SW480 (cell line): ENCODE results near the gene STAP2.
"Not testable (repeated sequence)": the region's sequence is repeated elsewhere in the genome, so short reads cannot be mapped to it uniquely, and the experiment has no call there.

ENCODE experiments used
- DNase-seq: peaks from one replicate; pipeline ENCODE4 v3.0.0-alpha.2; 2016; ENCODE audit warnings: low spot score

STAP2 gene

DNA sequence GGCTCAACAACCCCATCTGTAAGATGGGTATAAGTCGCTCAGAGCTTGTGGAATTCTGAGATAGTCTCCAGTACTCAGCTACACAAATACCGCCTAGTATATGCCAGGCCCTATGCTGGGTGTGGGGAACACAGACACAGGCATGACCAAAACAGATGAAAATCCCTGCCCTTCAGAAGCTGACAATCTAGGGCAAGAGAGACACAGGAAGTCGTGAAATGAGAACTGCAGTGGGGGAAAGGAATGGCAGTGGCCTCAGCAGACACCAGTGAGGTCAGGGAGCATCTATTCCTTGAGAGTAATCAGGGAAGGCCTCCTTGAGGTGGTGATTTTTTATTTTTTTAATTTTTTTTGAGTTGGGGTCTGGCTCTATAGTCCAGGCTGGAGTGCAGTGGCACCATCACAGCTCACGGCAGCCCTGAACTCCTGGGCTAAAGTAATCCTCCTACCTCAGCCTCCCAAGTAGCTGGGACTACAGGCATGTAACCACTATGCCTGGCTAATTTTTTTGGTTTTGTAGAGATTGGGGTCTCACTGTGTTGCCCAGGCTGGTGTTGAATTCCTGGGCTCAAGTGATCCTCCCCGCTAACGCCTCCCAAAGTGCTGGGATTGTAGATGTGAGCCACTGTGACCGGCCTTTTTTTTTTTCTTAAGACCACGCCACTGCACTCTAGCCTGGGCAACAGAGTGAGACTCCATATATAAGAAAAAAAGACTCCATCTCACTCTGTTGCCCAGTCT, 39.6 kb downstream of the STAP2 start:
- no peak for DNase-seq

DNA sequence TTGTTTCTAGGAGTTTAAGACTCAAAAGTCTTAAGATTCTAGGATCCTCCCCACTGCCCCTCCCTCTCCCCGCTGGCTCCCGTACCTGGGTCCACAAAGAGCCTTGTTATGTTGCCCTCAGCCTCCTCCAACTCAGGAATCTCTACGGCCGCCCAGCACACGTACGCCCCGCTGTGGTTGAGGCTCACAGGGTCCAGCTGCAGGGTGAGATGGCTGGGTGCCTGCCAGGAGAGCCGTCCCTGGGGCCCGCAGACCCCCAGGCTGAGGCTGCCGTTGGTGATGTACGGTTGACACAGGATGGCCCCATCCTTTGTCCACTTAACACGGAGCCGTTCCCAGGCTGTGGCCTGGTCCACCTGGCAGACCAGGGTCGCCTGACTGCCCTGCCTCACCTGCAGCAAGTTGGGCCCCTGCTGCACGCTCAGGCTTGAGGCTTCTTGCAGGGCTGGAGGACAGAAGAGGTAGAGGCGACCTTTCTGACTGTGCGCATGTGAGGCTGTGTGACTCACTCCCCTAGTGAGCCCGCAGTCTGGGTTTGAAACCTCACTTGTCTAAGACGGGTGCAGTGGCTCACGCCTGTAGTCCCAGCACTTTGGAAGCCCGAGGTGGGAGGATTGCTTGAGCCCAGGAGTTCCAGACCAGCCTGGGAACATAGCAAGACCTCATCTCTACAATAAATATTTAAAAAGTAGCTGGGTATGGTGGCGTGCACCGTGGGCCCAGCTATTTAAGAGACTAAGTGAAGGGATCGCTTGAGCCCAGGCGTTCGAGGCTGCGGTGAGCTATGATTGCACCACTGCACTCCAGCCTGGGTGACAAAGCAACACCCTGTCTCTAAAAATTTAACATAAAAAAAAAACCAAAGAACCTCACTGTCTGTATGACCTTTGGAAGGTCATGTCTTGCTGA, 40.5 kb downstream of the STAP2 start:
- DNase-seq: no peak

DNA sequence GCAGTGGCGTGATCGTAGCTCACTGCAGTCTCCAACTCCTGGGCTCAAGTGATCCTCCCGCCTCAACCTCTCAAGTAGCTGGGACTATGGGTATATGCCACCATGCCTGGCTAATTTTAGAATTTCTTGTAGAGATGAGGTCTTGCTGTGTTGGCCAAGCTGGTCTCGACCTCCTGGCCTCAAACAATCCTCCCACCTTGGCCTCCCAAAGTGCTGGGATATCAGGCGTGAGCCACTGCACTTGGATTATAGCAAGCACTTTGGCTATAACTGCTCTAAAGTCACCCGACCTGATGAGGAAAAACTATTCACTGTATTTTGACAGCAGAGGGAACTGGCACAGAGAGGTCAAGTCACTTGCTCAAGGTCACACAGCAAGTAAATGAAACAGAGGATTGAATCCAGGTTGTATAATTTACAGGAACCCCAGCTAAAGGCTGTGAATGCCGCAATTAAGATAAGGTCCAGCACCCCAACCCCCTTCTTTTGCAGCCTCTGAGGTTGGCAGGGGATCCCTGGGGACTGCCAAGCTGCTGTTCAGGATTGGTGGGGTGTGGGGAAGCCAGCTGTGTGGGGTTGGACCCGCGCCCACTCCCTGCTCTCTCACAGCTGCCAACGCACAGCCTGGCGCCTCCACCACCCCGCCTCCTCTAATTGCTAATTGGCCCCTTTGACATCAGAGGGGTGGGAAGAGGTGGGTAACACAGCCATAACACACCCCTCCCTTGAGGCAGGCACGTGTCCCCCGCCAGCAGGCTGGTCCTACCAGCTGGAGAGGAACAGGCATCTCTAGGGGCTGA, 42.5 kb downstream of the STAP2 start:
- DNase-seq: no peak

DNA sequence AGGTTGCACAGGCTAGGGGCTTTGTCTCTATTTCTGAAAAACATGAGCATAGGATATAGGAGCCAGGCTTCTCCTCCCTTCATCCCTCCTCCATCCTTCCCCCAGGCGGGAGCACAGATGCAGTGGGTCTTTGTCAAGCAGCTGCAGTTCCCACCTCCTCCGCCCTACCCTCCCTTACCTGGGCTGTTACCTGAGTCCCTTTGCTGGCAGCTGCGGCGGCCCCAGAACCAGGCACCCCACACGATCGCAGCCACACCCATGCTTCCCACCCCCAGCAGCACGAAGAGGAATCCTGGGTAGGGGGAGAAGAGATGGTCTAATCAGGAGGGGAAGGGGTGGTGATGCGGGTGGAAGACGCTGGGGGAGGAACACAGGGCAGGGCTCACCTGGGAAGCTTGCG, 44.2 kb downstream of the STAP2 start:
- DNase-seq: no peak

DNA sequence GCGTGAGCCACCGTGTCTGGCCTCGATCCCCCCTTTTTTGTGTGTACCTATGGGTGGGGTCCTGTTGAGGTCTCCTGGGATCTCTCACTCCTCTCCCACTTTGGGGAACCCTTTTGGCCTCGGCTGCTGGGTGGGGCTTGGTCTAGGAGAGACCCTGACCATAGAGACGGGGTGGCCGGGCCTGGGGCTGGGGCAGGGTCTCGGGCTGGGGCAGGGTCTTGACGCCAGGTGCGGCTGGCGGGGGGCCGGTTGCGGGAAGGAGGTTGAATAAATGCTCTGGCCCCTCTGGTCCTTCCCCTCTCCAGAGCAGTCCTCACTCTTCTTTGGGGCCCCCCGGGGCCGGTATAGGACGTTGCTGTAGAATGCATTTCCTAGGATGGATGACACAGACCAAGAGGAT, 46.1 kb downstream of the STAP2 start:
- DNase-seq: no peak

DNA sequence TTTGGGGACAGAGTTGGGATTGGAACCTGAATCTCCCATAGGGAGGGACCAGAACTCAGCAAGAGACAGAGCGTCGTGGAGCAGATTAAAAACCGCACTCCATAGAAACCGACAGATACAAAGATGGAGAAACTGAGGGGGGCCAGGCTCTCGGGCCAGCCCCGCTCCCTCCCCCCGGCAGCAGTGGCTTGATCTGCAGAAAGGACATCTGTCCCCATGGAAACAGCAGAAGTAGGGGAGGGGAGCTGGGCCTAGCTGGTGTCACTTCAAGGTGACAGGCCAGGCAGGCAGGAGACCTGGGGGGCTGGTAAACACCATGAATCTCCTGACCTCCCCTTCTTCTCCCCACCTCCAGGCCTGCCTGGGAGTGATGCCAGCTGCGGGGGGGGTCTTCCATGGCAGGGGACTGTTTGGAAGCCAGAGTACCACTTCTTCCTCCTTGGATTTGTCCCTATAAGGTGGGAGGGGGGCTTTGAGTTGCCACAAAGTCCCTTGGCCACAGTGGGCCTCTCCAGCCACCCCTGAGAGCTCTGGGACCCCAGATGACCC, 47.4 kb downstream of the STAP2 start:
- DNase-seq: no peak

DNA sequence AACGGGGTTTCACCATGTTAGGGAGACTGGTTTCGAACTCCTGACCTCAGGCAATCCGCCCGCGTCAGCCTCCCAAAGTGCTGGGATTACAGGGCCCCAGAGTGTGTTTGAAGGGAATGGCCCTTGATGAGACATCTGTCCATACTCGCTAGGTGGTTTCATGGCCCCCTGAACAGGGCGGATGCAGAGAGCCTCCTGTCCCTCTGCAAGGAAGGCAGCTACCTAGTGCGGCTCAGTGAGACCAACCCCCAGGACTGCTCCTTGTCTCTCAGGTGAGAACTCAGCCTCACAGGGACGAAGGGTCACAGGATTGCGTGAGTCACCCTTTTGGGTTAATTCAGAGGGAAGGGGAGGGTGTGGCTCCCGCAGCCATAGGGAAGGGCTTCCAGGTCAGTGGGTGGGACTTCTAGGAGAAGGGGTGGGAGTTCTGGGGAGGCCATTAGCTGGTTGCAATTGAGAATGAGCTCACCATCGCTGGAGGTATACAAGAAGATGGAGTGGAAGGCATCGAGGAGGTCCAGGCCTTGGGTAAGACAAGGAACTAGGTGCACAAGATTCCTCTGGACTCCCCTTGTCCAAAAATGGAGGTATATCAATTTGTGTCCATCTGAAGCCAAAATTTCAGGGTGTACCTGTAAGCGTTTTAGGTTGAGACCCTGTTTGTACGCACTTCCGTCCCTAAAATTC, 50.4 kb downstream of the STAP2 start:
- DNase-seq: peak; percentile 69

DNA sequence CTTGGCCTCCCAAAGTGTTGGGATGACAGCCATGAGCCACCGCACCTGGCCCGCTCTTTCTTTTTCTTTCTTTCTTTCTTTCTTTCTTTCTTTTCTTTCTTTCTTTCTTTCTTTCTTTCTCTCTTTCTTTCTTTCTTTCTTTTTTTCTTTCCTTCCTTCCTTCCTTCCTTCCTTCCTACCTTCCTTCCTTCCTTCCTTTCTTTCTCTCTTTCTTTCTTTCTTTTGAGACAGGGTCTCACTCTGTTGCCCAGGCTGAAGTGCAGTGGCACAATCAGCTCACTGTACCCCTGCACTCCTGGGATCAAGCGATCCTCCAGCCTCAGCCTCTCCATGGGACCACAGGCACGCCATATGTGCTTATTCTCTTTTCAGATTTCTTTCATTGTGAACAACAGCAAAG, 52.5 kb downstream of the STAP2 start:
- DNase-seq: not testable (repeated sequence)

DNA sequence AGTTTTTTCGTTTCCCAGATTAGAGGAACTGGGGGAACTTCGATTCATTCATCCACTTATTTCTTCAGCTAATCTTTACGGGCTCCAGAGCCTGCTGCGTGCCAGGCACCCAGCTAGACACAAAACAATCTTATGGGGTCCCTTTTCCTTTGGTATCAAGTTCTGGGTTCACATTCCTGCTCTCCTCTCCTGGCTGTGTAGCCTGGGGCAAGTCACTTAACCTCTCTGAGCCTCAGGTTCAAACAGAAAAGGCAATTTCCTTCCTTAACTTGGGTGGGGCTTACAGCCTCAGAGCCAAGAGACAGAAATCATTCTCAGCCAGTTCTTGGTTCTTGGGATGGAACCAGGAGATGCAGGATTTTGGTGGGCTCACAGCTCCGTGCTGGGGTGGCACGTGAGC, 53.7 kb downstream of the STAP2 start:
- DNase-seq: no peak

DNA sequence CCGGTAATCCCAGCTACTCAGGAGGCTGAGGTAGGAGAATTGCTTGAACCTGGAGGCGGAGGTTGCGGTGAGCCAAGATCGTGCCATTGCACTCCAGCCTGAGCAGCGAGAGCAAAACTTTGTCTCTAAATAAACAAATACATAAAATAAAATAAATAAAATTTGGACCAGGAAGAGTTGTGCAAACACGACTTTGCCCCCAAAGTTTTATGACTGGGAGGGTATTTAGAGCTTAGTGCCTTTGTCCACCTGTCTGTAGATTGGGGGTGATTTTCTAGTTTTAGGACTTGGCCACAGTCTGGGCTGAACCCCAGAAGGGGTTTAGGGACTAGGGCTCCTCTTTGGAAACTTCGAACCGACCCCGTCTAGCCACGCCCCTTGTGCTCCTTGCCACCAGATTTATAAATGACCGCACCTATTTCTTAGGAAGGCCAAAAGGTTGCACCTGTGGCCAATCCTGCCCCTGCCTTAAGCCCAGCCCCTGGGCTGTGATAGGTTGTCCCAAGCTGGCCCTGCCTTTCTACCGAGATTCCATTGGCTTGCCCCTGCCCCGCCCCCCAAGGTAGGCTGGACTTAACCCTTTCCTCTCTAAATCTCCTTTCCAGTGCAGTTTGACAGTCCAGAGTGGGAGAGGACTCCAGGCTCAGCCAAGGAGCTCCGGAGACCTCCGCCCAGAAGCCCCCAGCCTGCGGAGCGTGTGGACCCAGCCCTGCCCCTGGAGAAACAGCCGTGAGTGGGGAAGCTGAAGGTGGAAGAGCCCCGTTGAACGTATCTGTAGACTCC, 54.3 kb downstream of the STAP2 start:
- peak; percentile 83 for DNase-seq

DNA sequence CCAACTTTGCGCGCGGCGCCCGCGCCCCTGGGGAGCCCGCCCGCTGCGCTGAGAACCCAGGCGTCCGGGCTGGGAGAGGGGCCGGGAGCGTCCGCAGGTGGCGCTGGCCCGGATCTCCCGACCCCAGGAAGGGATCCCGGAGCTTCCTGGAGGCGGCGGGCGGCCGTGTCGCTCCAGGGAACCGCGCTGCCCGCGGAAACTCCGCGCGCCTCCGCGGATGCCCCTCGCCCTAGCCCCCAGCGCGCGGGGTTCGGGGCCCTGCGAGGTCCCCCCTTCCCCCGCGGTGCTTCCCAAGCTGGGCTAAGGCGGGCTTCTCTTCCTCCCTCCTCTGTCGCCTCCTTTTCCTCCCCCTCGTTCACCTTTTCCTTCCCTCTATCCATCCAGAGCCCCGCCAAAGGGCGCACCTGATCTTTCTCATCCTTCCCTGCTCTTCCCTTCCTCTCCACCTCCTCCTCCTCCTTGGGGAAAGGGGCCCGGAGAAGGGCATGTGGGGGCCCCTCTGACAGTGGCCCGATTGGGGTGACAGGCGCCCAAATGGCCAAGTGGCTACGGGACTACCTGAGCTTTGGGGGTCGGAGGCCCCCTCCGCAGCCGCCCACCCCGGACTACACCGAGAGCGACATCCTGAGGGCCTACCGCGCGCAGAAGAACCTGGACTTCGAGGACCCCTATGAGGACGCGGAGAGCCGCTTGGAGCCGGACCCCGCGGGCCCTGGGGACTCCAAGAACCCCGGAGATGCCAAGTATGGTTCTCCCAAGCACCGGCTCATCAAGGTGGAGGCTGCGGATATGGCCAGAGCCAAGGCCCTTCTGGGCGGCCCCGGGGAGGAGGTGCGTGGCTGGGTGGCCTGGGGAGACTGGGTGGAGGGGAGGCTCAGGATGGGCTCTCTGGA, 58.9 kb downstream of the STAP2 start:
- DNase-seq: no peak

DNA sequence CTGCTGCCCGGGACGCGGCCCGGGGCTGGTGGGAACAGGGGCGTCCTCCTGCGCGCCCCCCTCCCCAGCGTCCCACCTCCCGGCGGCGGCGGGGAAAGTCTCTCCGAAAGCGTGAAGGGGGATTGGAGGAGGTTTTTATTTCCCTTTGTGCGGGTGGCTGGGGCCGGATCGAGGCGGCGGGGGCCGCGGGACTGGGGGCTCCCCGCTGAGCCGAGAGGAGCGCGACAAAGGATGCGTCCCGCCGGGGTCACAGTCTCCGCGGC, 59.4 kb downstream of the STAP2 start:
- DNase-seq: no peak

DNA sequence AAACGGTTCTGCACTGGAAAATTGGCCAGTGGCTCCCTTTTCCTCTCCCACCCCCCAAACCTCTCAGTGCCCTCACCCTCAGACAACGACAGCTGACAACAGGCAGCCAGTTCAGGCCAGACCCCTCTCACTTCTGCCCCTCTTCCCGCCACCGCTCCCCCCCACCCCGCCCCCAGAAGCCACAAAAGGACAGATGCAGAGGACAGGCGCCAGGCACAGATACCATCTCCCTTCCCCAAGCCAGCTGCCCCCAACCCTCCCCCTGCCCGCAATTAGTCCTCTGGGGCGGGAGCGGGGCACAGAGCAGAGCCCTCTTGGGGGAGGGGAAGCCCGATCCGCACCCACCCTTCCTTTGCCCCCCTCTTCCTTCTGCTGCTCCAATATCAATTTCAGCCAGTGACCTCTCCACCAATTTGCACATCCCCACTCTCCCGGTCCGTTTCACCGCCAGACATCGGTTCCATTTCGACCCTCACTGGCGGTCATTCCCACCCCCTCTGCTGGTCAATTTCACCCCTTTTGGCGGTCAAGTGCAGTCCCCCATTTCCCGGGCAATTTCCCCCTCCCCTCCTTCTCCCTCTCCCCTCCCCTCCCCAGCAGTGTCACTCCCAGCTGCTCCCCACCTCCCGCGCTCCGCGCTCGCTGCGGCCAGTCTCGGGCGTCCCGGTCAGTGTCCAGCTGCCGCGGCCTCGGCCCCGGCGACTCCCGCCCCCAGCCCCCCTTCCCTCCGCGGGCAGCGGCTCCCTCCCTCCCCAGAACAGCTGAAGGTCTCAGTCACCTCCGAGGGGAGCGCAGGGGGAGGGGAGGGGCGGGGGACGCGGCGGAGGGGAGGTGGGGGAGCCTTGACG, 60.0 kb downstream of the STAP2 start, which contains the start of gene SHD:
SHD (plus strand) TSS at position 848 of the 848 bp plus-strand sequence. CDS start 798 bp downstream, outside the sequence.
- no peak for DNase-seq

DNA sequence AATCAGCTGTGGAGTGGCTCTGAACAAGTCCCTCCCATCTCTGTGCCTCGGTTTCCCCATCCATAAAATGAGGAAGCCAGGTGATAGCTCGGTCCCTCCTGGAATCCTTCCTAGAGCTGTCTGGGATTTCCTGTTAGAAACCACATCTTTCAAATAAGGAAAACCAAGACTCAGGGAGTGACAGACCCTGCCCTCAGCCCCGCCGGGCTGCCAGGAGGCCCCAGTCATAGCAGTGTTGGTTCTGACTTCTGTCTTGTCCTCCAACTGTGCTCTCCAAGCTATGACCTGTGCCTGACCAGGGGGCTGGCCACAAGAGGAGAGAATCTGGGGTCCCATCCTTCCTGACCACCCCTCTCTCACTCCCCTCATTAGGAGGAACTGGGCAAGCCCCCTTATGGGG, 60.6 kb downstream of the STAP2 start:
- DNase-seq: no peak

DNA sequence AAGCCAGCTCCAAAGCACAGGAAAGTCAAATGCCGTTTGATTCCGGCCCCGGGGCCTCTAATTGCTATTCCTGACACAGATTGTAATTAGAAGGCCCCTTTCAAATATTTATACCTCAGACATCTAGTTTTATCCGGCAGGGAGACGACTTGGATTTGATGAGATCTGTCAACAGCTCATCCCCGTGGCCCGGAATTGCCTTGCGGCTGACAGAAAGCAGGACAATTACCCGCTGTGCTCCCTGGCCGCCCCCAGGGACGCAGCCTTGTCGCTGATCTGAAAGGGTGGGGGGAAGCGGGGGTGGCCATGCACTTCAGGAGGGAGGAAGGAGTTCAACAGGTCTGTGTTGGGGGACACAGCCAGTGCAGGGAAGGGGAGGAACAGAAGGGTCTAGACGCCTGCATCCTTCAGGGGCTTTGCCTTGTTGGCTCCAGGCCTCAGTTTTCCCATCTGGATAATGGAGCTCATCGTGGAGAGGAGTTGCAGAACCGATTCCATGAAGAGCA, 61.4 kb downstream of the STAP2 start:
- no peak for DNase-seq

DNA sequence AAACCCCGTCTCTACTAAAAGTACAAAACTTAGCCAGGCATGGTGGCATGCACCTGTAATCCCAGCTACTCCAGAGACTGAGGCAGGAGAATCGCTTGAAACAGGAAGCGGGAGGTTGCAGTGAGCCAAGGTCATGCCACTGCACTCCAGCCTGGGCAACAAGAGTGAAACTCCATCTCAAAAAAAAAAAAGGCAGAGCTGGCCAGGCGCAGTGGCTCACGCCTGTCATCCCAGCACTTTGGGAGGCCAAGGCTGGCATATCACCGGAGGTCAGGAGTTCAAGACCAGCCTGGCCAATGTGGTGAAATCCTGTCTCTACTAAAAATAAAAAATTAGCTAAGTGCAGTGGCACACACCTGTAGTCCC, 64.3 kb downstream of the STAP2 start:
- DNase-seq: not testable (repeated sequence)
